GM18499 (cell line): ENCODE results near the gene KLF9.
"Not testable (repeated sequence)": the region's sequence is repeated elsewhere in the genome, so short reads cannot be mapped to it uniquely, and the experiment has no call there.

ENCODE experiments used
- ATAC-seq: cut with Tn5 transposase; IDR thresholded peaks from one replicate; pipeline ENCODE4 v1.9.1; 2021; ENCODE audit warnings: moderate number of reproducible peaks; ENCODE audit not compliant: insufficient read depth, unreplicated experiment

Gene KLF9

DNA sequence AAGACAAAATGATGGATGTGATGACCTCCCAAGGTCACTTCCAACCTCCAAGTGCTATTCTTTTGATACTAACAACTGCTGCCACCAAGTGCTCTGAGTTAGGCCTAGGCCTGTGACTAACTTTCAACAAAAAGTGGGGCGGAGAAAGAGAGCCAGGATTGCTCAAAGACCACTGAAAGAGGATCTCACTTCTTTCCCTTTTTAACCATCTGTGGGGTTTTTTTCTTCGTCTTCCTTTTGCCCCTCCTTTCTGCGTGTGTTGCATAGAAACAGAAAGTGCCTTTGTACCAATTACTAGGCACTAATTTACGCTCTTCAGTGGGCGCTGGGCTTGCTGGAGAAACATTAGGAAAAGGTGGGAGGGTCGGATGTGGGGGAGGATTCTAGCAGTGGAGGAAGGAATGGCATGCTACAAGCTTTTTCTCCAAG is 8.0 kb downstream of the KLF9 start:
- ATAC-seq = peak; percentile 57

- peak; percentile 26 for ATAC-seq
Measured at GRCh38 chr9:70405808-70406433, 8.5 kb downstream of the KLF9 start.

- ATAC-seq = no peak
Measured at GRCh38 chr9:70404261-70404660, 10.2 kb downstream of the KLF9 start.

- ATAC-seq = no peak
Measured at GRCh38 chr9:70403618-70404025, 10.8 kb downstream of the KLF9 start.

DNA sequence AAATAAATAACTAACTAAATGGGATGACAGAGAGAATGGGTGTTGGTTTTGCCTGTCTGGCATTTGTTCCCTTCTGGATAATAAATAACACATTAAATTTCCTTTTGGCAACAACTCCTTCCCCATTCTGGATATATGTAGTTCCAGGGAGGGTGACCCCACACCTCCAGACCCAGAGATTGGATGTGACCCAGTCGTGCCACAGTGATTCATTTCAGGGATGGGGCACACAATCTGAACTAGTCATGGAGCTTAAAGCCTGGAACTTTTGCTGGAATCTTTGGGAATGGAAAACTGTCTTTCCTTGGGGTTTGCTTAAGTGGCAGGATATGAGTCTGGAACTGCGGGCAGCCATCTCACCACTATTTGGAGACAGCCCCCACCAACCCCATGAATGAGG is 11.3 kb downstream of the KLF9 start:
- no peak for ATAC-seq

GRCh38 chr9:70402213-70402612 is 12.2 kb downstream of the KLF9 start:
- no peak for ATAC-seq

DNA sequence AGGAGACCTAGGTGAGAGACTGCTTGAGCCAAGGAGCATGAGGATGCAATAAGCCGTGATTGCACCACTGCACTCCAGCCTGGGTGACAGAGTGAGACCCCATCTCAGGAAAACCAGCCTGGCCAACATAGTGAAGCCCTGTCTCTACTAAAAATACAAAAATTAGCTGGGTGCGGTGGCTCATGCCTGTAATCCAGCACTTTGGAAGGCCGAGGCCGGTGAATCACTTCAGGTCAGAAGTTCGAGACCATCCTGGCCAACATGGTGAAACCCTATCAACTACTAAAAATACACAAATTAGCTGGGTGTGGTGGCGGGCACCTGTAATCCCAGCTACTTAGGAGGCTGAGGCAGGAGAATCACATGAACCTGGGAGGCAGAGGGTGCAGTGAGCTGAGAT is 13.2 kb downstream of the KLF9 start:
- not testable (repeated sequence) for ATAC-seq

GRCh38 chr9:70400107-70400892 is 14.2 kb downstream of the KLF9 start:
- no peak for ATAC-seq

- ATAC-seq = no peak
Measured at GRCh38 chr9:70399141-70399540, 15.3 kb downstream of the KLF9 start.

DNA sequence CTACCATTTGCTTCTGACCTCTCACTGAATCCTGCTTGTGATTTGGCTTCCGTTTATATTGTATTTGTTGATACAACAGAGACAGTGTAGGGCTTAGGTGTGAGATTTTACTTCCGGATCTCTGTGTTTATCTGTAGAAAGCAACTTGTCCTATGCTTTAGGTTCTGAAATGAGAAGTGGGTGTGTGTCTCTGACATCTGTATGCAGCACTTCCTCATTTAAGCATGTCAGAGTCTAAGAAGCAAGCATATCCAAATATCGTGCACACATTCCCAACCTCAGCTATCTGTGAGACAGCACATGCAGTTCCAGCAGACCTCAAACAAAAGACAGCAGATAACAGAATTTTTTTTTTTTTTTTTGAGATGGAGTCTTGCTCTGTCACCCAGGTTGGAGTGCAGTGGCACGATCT is 16.3 kb downstream of the KLF9 start:
- peak; percentile 98 for ATAC-seq

DNA sequence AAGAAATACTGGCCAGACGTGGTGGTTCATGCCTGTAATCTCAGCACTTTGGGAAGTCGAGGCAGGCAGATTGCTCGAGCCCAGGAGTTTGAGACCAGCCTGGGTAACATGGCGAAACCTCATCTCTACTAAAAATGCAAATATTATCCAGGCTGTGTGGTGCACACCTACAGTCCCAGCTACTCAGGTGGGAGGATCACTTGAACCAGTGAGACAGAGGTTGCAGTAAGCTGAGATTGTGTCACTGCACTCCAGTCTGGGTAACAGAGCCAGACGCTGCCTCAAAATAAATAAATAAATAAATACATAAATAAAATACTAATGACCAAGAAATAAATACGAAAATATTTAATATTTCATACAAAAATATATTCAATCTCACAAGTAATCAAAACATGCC is 18.8 kb downstream of the KLF9 start:
- ATAC-seq = no peak

- ATAC-seq = no peak
Measured at GRCh38 chr9:70392850-70393249, 21.6 kb downstream of the KLF9 start.

DNA sequence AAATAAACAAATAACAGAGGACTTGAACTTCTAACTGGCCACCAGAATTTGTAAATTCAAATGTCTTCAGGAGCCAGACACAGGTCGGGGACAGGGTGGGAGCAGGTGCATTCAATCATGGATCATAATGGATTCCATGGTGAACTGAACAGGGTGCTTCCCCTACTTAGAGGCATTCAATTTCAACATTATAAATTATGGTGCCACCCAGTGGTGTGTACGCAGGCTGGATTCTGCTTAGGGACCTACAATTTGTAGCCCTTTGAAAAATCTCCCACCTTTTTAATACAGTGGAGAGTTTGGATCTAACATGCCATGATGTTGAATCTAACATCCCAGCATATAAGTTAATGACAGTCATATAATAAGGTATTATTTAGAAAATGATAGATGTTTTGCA is 22.3 kb downstream of the KLF9 start:
- ATAC-seq = no peak

GRCh38 chr9:70390933-70391341 is 23.5 kb downstream of the KLF9 start:
- ATAC-seq = no peak

GRCh38 chr9:70389621-70390266 is 24.7 kb downstream of the KLF9 start:
- no peak for ATAC-seq

GRCh38 chr9:70389188-70389587 is 25.3 kb downstream of the KLF9 start:
- ATAC-seq = no peak

DNA sequence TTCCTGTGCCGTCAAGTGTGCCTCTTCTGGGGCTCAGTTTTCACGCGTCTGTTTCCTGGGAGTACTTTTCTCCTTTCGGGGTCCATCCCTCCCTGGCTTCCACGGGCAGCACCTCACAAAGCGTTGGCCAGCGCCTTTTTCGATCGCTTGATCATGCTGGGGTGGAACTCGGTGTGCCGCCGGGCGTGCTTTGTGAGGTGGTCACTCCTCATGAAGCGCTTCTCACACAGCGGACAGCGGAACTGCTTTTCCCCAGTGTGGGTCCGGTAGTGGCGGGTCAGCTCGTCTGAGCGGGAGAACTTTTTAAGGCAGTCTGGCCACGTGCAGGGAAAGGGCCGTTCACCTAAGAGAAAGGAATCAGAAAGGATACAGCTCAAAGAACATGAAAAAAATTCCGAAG is 26.8 kb downstream of the KLF9 start:
- no peak for ATAC-seq

DNA sequence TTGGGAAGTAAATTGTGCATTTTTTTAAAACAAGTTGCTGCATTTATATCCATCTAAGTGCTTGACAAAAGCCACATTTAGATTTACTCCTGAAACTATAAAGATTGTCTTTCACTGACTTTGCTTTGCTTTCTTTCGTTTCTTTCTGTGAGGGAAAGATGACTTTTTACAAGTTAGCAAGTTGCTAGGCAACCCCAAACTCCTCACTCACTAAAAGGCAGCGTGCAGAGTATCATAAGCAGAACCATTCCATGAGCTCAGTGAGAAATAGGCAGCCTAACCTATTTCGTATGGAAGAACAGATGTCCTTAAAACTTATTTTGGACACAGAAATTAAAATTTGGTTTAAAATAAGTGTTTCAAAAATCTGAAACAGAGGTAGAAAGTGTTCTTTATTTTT is 29.0 kb downstream of the KLF9 start:
- ATAC-seq = no peak

- ATAC-seq = no peak
Measured at GRCh38 chr9:70382709-70383605, 31.5 kb downstream of the KLF9 start.

DNA sequence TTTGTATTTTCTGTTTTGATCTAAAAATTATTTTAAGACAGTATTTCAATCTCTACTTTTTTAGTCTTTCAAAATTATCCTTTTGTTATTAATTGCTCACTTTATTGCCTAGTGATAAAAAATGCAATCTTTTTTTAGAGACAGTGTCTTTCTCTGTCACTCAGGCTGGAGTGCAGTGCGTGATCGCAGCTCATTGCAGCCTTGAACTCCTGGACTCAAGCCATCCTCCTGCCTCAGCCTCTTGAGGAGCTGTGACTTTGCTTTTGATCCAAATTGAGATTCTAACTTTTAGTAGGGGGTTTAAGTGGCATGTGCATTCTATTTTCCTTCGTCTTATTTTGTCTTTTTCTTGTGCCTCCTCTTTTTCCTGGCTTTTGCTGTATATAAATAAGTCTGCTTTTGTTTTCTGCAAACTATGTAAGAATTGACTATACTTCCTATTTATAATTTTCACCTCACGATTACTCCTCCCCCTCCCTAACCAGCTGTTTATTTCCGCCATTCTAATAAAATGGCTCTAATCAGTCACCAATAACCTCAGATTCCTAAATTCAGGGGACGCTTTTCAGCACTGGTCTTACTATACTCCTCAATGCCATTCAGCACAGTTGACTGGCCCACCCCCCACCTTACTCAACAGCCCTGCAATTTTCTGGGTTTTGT is 32.3 kb downstream of the KLF9 start:
- no peak for ATAC-seq
